ENCODE measurements around the gene F7.

- peak in 1 of 3 donors; percentile 40 for TF ChIP-seq POLR2AphosphoS5 (IDR thresholded peaks at IDR 0.05)
- TF ChIP-seq, protein P1, sequence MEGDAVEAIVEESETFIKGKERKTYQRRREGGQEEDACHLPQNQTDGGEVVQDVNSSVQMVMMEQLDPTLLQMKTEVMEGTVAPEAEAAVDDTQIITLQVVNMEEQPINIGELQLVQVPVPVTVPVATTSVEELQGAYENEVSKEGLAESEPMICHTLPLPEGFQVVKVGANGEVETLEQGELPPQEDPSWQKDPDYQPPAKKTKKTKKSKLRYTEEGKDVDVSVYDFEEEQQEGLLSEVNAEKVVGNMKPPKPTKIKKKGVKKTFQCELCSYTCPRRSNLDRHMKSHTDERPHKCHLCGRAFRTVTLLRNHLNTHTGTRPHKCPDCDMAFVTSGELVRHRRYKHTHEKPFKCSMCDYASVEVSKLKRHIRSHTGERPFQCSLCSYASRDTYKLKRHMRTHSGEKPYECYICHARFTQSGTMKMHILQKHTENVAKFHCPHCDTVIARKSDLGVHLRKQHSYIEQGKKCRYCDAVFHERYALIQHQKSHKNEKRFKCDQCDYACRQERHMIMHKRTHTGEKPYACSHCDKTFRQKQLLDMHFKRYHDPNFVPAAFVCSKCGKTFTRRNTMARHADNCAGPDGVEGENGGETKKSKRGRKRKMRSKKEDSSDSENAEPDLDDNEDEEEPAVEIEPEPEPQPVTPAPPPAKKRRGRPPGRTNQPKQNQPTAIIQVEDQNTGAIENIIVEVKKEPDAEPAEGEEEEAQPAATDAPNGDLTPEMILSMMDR (IDR thresholded peaks at IDR 0.05 in 8 of 11, conservative IDR thresholded peaks at IDR 0.05 in 3 of 11) = no peak
- no peak for TF ChIP-seq POLR2A (IDR thresholded peaks at IDR 0.05)
Observed at GRCh38 chr13:113076681-113077401, 28.8 kb upstream of the F7 start.

All from spleen (tissue), 7 donors.